Stimulated activated CD4-positive, alpha-beta T cell treated with anti-CD3 and anti-CD28 coated beads, Interleukin-4, amount 100 ng/mL, for 1 hour (primary cell): ENCODE results near the gene KCND1.
"Not testable (repeated sequence)": the region's sequence is repeated elsewhere in the genome, so short reads cannot be mapped to it uniquely, and the experiment has no call there.

Source experiments
- DNase-seq: peaks from one replicate; pipeline ENCODE4 v3.0.0-alpha.2; 2020

The KCND1 gene

DNA sequence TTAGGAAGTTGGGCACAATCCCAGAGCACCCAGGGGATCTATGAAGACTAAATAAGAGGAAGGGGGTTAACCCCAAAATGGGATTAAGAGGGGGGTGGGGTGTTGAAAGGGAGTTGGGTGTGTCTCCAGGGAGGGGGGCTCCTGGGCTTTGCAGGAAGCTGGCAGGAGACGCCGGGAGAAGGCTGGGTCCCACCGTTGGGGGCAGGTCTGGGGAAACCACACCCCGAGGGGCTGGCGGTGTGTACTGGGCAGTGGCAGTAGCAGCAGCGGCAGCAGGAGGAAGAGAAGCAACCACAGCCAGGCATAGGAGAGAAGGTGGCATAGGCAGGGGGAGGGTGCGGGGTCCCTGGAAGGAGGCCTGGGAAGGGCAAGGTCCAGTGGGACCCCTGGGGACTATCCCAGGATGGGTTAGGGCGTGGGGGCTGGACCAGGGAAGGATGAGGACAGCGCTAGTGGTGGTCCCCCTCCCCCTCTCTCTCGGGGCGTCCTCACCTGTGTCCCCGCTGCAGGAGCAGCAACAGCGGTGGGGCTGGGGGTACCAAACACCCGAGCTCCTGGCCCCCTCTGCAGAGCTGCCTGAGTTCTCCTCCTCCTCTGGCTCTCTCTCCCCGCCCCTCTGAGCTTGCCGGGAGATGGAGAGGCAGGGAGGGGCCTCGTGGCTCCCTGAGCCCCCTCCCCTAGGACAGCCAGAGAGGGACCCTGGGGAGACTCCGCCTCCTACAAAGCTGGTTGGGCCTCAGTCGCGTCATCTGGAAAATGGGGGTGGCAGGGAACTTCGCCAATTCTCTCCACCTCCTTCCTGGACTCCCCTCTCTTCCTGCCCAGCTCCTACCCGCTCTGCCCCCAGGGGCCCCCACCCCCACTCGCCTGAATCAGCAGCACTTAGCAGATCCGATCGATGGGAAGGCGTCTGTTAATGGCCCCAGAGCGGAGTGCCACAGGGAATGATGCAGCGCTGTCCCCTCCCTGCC is at the start of gene KCND1:
Gene KCND1, minus strand, starts transcription at position 596 of the 971 bp plus-strand sequence. CDS start 1,573 bp downstream, outside the sequence.
- DNase-seq = peak; percentile 10

DNA sequence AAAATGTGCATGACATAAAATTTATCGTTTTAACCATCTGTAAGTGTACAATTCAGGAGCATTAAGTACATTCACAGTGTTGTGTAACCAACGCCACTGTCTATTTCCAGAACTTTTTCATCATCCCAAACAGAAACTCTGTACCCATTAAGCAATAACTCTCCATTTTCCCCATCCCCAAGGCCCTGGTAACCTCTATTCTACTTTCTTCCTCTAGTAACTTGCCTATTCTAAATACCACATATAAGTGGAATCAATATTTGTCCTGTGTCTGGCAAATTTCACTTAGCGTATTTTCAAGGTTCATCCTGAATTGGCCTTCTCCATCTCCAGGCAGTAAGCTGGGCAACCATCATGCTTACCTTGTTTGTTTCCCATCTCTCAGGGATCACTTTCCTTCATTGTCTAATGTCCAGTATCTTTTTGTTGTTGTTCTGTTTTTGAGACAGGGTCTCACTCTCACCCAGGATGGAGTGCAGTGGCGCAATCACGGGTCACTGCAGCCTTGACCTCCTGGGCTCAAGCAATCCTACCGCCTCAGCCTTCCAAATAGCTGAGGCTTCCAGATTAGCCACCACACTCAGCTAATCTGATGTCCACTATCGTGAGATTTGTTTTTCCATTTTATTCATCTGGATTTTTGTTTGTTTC is 48.1 kb upstream of the KCND1 start:
- no peak for DNase-seq

DNA sequence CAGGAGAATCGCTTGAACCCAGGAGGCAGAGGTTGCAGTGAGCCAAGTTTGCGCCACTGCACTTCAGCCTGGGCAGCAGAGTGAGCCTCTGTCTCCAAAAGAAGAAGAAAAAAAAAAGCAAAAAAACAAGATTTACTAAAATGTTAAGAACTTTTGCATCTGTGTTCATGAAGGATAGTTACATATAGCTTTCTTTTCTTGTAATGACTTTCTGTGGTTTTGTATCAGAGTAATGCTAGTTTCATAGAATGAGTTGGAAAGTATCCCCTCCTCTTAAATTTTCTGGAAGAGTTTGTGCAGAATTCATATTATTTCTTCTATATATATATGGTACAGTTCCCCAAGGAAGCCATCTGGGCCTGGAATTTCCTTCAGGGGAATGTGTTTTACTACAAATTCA is 47.4 kb upstream of the KCND1 start:
- no peak for DNase-seq

DNA sequence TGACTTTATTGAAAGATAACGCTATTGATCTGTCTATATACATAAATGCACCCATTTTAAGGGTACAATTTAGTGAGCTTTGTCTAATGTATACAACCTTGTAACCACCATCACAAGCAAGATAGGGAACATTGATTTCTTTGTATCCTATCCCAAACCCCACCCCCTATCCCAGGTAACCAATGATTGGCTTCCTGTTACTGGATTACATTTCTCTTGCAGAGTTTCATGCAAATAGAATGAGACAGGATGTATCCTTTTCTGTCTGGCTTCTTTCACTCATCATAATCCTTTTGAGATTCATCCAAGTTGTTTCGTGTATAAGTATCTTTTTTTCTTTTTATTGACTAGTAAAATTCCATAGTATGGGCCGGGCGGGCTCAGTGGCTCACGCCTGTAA is 32.1 kb upstream of the KCND1 start:
- DNase-seq = no peak

DNA sequence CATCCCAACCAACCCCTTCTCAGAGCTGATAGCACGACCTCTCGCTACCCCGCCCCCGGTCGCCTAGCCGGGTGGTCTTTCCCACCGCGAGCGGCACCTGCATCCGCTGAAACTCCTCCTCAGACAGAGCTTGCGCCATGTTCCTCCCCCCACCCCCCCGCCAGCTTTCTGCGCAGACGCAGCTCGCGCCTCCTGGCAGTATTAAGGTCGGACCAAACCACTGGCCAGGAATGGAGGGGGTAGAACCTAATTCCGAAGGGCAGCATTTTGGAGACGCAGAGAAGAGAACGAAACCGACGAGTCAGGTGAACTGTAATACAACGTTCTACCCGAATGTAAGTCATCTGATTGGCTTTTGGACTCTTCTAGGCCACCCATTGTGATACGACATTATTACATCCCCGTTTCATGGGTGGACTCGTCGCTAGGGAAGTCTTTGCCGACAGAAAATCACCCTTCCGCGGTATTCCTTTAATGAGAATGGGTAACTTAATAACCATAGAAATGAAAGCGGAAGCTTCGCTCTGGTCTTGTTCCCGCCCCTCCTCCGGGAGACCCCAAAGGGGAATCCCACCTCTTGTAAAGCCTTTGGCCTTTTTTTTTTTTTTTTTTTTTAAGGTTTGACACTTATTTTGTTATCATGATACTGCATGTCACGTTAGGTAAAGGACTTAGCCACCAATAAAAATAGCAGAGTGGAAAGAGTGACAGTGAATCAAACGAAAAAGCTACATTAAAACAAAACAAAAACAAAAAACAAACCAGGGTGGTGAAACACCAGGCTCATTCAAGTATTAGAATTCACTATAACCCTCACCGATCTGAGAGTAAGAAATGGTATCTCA is 30.7 kb upstream of the KCND1 start, which contains the start of gene GRIPAP1:
Gene GRIPAP1, minus strand, starts transcription at position 174 of the 845 bp plus-strand sequence. Its CDS starts 35 bp downstream, at position 139.
- DNase-seq = peak; percentile 69

DNA sequence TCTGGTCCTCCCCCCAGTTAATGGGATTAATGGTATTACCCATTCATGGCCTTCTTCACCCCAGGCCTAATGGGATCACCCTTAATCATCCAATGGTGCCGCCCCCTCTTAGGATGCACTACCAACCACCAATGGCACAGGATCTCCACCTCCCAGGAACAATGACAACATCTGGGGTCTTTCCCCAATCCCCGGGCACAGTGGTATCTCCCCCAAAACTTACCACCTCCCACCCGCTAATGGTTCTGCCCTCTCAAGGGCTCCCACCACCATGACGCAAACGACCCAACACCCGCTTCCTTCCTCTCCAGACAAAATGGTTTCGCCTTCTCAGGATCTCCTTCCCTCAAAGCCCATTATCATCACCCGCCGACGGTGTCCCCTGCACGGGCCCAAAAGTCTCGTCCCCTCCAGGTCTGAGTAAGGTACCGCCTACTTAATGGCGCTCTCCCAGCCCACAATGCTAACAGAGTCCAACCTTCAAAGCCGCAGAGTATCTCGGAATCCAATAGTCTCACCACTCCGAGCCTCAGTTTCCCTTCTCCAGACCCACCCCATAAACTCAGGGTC is 30.0 kb upstream of the KCND1 start:
- peak; percentile 38 for DNase-seq

DNA sequence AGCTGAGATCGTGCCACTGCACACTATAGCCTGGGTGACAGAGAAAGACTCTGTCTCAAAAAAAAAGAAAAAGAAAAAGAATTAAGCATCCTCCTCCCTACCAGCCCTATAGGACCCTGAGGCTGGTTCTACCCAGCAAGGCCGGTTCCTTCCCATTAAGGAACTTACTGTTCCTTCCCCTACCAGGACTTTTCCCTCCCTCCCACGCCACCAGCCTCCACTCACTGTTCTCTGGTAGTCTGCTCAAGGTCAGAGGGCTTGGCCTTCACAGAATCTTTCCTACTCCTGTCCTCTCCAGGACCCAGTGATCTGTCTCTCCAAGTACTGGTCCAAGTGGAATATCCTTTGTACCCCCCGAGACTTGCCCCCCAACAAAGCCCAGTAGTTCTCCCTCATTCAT is 29.0 kb upstream of the KCND1 start:
- DNase-seq = no peak

DNA sequence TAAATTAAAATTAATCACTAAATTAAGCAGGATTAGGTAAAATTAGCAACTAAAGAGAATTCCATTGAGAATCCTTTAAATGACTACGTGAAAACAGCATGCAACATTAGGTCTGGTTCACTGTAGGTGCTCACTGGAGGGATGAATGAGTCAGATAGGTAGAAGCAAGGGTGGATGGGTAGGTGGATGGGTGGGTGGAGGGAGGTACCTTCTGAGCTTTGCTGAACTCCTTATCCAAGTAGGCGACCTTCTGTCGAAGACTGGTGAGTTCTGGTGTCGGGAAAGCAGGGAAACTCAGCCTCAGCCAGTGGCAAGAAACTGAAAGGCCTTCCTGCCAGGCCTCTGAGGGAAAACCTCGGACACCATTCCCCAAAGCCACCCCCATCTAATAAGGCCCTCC is 27.4 kb upstream of the KCND1 start:
- peak; percentile 5 for DNase-seq

DNA sequence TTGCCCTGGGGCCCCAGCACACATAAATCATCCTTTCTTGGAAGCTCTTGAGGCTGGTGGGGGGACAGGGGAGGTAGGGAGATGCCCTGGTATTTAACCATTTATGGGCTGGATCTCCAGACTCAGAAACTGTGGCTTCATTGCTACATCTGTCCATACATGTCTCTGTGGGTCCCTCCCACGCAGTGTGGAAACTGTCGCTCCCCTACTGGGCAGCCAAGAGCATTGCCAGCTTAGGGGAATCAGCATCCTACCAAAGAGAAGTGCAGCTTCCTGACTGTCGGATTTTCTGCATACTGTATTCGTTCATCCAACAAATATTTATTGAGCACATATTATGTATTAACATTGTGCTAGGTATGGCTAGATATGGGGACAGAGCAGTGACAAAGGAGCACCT is 26.7 kb upstream of the KCND1 start:
- DNase-seq = no peak

DNA sequence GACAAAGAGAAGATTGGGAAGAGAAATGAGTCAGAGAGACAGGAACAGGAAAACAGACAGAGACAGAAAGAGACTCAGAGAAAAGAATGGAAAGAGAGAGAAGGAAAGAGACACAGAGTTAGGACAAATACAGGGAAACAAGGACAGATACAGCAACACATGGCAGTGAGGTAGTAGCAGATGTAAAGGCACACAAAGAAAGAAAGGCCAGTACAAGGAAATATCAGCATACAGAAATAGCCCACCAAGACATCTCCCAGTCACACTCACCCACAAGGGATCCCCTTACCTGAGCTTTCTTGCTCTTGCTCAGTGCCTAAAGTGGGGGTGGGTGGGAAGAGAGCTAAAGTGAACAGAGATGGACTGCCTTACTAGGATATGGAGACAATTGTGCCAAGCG is 26.2 kb upstream of the KCND1 start:
- DNase-seq = no peak

DNA sequence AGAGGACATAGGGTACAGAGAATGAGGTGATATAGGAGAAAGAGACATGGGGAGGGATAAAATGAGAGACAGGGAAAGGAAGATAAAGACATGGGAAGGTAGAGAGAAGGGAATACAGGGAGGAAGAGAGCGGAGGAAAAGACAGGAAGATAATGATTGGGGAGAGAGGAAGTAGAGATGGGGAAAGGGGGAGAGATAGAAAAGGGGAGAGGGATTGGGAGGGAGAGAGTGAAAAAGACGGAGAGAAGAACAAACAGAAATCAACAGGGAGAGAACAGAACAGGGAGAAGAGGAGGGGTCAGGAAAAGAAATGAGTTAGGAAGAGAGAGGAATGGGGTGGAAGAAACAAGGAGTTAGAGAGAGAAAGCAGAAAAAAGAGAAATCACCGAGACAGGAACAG is 25.8 kb upstream of the KCND1 start:
- no peak for DNase-seq

DNA sequence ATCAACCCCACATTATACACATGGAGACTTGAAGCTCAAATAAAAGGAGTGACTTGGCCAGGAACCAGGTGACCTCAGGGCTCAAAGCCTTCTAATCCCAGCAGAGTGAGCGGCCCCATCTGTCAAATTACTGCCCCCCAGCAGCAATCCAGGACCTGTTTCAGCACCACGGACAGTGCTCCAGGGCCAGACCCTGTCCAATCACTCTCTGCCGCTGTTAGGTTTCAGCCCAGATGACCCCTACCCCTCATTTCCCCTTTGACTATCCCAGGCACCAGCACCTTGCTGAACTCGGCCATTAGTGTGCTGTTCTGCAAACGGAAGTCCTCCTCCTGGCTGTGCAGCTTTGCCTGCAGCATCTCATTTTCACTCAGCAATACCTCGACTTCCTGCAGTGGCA is 25.3 kb upstream of the KCND1 start:
- DNase-seq = no peak

DNA sequence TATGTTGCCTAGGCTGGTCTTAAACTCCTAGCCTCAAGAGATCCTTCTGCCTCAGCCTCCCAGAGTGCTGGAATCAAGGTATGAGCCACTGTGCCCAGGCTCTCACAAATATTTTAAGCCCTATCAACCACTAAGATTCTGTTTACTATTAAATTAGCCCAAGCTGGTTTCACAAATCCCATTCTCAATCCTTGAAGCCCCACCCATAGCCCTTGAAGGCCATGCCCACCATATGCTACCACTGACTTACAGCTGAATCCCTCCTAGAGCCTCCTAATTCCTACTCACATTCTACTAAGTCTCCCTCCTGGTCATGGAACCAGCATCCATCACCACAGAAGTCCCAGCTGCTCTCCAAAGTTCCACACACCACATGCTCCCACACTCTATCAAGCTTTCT is 20.7 kb upstream of the KCND1 start:
- DNase-seq = no peak

DNA sequence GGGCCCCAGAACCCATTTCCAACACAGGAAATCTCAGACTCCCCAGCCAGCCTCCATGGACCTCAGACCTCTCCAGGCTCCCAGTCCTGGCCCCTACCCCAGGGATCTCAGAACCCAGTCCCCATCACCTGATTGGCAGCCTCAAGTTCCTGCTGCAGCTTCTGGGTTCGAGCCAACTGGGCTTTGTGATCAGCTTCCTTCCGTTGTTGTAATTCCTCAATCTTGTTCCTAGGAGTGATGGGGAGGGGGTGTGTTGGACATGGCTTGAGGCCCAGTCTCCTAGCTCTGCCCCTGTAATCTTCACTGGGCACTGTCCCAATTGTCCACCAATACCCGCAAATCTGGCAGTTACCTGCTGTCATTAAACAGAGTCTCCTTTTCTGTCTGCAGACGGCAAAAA is 17.8 kb upstream of the KCND1 start:
- no peak for DNase-seq

DNA sequence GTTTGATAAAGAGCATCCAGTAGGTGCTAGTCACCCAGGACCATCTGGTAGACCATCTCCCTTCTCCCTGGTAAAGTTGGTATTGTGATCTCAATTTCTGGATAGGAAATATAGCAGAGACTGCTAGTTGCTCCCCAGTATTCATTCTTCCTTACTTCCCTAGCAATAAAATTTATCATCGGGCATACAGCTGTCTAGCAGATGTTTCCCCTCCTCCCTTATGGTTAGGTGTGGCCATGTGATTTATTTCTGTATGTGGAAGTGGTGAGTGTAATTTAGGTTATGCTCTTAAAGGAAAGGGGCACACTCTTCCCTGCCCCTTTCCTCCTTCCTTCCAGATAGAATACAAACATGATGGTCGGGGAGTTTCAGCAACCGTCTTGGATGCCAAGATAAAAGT is 12.3 kb upstream of the KCND1 start:
- DNase-seq = no peak

DNA sequence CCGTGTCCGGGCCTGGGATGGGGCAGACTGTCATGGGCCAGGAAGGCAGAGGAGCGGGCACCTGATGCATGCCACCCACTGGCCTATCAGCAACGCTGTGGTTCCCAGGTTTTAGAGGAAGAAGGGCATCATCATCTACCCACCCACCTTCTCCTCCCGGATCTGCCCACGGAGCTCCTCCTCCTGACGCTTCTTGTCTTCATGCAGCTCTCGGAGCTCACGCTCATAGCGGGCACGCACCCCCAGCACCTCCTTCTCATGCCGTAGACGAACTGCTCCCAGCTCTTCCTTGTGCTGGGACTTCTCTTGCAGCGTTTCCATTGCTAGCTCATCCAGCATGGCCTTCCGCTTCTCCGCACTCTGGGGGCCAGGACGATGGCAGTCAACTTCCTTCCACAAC is 11.4 kb upstream of the KCND1 start:
- no peak for DNase-seq

DNA sequence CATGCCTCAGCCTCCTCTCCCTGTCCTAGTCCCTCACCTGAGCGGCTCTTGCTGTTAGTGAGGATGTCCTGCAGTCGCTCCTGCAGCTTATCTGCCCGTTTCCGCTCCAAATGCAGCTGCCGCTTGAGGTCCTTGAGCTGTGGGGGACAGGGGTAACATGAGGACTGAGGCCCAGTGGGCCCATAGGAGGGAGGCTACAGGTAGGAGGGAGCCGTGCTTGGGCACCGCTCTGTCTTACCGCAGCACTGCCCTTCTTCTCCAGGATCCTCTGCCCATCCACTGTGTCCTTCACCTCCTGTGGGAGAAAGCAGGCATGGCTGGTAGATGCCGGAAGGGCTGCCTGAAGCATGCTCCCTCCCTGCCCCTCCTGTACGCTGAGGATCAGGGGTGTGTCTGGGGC is 9.5 kb upstream of the KCND1 start:
- no peak for DNase-seq

DNA sequence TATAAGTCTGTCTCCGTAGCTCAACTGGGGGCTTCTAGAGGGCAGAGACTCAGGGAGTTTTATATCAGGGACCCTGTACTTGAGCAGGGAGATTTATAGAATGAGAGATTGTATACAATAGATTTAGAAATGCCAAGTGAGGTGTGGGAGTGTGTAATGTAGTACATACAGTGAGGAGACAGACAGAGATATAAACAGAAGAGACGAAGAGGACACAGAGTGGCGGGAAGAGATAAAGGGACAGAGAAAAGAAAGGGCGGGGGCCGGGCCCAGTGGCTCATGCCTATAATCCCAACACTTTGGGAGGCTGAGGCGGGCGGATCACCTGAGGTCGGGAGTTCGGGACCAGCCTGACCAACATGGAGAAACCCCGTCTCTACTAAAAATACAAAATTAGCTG is 8.7 kb upstream of the KCND1 start:
- not testable (repeated sequence) for DNase-seq

DNA sequence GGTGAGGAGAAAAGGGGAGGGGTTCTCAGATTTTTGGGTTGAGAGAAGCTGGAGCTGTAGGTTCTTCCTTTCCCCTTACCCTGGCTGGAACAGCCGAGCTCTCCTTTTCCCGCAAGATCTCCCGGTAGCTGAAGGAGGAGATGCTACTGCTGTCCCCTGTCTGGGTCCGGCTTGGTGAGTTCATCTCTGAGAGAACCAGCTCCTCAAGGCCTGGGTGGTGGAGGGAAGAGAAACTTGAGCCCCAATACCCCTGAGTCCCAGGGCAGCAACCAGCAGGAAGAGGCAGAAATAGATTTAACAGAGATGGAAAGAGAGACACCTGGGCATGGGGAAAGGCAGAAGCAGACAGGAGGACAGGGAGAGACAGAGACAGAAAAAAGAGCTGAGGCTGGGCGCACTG is 6.6 kb upstream of the KCND1 start:
- DNase-seq = no peak

DNA sequence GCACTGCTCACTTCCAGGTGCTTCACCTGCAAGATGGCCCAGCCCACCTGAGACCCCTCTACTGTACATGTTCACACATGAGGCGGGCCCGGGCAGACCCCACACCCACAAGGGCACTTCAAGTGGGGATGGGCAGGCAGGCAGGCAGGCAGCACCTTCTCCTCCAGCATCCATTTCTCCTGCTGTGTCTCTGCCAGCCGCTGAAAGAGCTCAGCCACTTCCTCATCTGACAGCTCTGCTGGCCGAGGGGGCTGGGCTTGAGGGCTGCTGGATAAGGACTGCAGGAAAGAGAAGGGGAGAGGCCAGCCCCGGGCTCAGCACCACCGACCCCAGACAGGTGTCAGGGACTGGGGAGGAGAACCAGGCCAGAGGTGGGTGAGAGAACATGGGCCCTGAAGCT is 4.4 kb upstream of the KCND1 start:
- DNase-seq = no peak

DNA sequence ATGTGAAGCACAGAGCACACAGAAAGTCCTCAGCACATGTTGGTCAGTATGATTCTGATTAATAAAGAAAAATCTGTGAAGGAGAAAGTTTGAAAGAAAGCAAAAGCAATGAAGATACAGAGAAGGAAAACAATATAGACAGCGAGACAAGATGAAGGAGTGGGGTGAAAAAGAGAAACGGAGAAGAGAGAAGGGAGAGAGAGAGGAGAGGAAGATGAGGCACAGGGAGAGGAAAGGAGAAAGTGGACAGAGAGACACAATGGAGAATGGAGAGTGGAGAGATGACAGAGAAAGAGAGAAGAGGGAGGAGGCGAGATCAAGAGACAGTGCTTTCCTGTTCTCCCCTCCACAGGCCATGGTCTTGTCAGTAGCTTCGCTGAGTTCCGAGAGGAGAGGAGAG is 3.9 kb upstream of the KCND1 start:
- no peak for DNase-seq

DNA sequence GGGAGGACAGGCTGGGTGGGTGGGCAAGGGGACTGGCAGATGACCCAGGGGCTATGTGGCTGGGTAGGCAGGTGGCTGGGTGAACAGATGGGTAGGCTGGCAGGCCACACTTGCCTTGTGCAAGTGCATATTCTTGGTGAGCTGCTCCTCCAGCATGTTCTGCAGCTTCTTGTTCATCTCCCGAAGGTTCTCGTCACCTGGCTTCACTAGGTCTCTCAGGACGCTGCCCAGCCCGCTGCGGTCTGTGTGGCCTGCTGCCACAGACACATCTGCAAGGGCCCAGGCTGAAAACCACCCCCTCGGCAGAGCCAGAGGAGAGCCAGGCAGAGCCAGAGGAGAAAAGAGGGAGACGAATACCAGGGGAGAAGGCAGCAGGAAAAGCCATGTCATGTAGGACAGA is 3.4 kb upstream of the KCND1 start:
- no peak for DNase-seq

DNA sequence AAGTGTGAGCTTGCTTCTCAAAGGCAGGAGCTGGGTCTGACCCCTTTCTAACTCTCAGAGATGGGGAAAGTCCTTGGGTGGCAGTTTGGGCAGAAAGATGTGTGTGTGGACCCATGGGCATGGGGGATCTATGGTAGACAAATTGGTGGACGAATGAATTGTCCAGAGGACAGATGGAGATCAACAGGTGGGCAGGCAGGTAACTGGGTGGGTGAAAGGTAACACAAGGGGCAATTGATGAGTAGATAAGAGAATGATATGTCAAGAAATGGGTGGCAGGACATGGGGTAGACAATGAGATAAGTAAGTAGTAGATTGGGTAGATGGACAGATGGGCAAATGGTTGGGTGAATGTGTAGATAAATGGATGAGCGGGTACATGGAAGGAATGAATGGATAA is 2.9 kb upstream of the KCND1 start:
- no peak for DNase-seq
